Liver (tissue), 3 donors: ENCODE measurements around the gene DGKE.

ENCODE experiments used
- HNF4A ChIP-seq, 2 donors: conservative IDR thresholded peaks; 2 replicates each; pipeline ENCODE4 v1.6.1; 2016; ENCODE audit warnings: antibody characterized with exemption in 2 of 2, mild to moderate bottlenecking in 2 of 2
- JUND ChIP-seq, 2 donors: IDR thresholded peaks; 2 replicates each; pipeline ENCODE4 v1.6.1; 2016; ENCODE audit warnings: antibody characterized with exemption in 2 of 2
- RAD21 ChIP-seq, 2 donors: IDR thresholded peaks; 2 replicates each; pipeline ENCODE4 v1.6.1; 2016; ENCODE audit warnings: antibody characterized with exemption in 2 of 2, mild to moderate bottlenecking in 2 of 2
- SP1 ChIP-seq: IDR thresholded peaks from 2 replicates; pipeline ENCODE4 v1.6.1; 2018; ENCODE audit warnings: antibody characterized with exemption, mild to moderate bottlenecking
- TAF1 ChIP-seq: conservative IDR thresholded peaks from 2 replicates; pipeline ENCODE4 v1.6.1; 2016; ENCODE audit warnings: antibody characterized with exemption, mild to moderate bottlenecking
- YY1 ChIP-seq: IDR thresholded peaks from 2 replicates; pipeline ENCODE4 v1.6.1; 2016; ENCODE audit warnings: antibody characterized with exemption, mild to moderate bottlenecking
- TF ChIP-seq, protein P1 (sequence below): fragments of 150-350 bp; IDR thresholded peaks from 2 replicates; pipeline ENCODE4 v1.5.1; 2017; ENCODE audit warnings: improper control_type of control experiment, low read depth, low read length; ENCODE audit not compliant: missing input control
- TF ChIP-seq, protein P2 (sequence below): IDR thresholded peaks from 2 replicates; pipeline ENCODE4 v1.6.1; 2016; ENCODE audit warnings: antibody characterized with exemption
- TF ChIP-seq, protein P3 (sequence below): IDR thresholded peaks from 2 replicates; pipeline ENCODE4 v1.6.1; 2016; ENCODE audit warnings: antibody characterized with exemption, mild to moderate bottlenecking
- donor health status: healthy.
- donor health status: healthy.

DNA sequence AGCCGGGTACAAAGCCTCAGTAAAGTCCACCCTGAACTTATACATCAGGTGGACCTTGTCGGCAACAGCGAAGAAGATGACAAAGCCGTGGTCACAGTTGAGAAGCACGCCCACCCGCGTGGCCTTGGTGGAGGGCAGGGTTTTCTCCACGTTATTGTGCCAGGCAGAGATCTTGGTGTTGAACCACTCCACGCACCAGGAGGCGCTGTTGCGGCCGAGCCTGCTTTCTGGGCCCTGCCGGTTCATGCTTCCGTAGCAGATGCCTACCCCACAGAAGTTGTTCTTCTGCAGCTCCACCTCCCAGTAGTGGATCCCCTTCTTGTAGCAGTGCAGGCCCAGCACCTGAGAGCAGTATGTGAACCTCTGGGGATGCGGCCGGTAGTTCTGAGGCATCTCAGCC is 57.8 kb downstream of the DGKE start:
- TF ChIP-seq JUND (IDR thresholded peaks at IDR 0.05) = no peak
- TF ChIP-seq, protein P1, sequence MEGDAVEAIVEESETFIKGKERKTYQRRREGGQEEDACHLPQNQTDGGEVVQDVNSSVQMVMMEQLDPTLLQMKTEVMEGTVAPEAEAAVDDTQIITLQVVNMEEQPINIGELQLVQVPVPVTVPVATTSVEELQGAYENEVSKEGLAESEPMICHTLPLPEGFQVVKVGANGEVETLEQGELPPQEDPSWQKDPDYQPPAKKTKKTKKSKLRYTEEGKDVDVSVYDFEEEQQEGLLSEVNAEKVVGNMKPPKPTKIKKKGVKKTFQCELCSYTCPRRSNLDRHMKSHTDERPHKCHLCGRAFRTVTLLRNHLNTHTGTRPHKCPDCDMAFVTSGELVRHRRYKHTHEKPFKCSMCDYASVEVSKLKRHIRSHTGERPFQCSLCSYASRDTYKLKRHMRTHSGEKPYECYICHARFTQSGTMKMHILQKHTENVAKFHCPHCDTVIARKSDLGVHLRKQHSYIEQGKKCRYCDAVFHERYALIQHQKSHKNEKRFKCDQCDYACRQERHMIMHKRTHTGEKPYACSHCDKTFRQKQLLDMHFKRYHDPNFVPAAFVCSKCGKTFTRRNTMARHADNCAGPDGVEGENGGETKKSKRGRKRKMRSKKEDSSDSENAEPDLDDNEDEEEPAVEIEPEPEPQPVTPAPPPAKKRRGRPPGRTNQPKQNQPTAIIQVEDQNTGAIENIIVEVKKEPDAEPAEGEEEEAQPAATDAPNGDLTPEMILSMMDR = peak; percentile 39
- TF ChIP-seq SP1 = no peak
- TF ChIP-seq YY1 = no peak
- TF ChIP-seq TAF1 = no peak
- peak; percentile 40 to 77 for TF ChIP-seq RAD21 (IDR thresholded peaks at IDR 0.05)
- TF ChIP-seq HNF4A (conservative IDR thresholded peaks at IDR 0.05) = no peak
- TF ChIP-seq, protein P2, sequence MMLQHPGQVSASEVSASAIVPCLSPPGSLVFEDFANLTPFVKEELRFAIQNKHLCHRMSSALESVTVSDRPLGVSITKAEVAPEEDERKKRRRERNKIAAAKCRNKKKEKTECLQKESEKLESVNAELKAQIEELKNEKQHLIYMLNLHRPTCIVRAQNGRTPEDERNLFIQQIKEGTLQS = no peak
- TF ChIP-seq, protein P3, sequence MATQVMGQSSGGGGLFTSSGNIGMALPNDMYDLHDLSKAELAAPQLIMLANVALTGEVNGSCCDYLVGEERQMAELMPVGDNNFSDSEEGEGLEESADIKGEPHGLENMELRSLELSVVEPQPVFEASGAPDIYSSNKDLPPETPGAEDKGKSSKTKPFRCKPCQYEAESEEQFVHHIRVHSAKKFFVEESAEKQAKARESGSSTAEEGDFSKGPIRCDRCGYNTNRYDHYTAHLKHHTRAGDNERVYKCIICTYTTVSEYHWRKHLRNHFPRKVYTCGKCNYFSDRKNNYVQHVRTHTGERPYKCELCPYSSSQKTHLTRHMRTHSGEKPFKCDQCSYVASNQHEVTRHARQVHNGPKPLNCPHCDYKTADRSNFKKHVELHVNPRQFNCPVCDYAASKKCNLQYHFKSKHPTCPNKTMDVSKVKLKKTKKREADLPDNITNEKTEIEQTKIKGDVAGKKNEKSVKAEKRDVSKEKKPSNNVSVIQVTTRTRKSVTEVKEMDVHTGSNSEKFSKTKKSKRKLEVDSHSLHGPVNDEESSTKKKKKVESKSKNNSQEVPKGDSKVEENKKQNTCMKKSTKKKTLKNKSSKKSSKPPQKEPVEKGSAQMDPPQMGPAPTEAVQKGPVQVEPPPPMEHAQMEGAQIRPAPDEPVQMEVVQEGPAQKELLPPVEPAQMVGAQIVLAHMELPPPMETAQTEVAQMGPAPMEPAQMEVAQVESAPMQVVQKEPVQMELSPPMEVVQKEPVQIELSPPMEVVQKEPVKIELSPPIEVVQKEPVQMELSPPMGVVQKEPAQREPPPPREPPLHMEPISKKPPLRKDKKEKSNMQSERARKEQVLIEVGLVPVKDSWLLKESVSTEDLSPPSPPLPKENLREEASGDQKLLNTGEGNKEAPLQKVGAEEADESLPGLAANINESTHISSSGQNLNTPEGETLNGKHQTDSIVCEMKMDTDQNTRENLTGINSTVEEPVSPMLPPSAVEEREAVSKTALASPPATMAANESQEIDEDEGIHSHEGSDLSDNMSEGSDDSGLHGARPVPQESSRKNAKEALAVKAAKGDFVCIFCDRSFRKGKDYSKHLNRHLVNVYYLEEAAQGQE = no peak
